MCF 10A (cell line): ENCODE measurements around the gene VPS26A. TPM values are rescaled to one million over a fixed set of nuclear protein-coding genes. Genes with fewer than 3 reads are reported as not detected.

Source experiments
- Bru-seq: library from RNA; stranded (reverse); fragments of 400-500 nt; gene quantifications from one replicate; lab custom pipeline; 2021; lab: Mats Ljungman, UMichigan
- BruChase-seq, 2 experiments: library from RNA; stranded (reverse); fragments of 400-500 nt; gene quantifications; one replicate each; lab custom pipeline; 2021; lab: Mats Ljungman, UMichigan
- BruUV-seq: library from RNA; stranded (reverse); fragments of 400-500 nt; replicated peaks from 2 replicates; lab custom pipeline; 2021; lab: Mats Ljungman, UMichigan
- CTCF ChIA-PET: fragments of 300-600 bp; sonication (Branson Sonifier 250); formaldehyde crosslinking; extraction: SDS; loops from one replicate; lab custom pipeline; 2021; ENCODE audit warnings: antibody characterized with exemption, inconsistent platforms; lab: Yijun Ruan, JAX
- POLR2A ChIA-PET: fragments of 300-600, 350-650 bp; sonication (Branson Sonifier 250); formaldehyde crosslinking; extraction: SDS; loops from one replicate; lab custom pipeline; 2020; ENCODE audit warnings: antibody characterized with exemption, inconsistent platforms; lab: Yijun Ruan, JAX
- DNase-seq: peaks from one replicate; pipeline ENCODE4 v3.0.0-alpha.2; 2018; ENCODE audit not compliant: unreplicated experiment
- H3K27ac Mint-ChIP-seq: one replicate; pipeline ENCODE4 v1.8.0; 2022; ENCODE audit warnings: mild to moderate bottlenecking, low read depth, mixed read lengths; ENCODE audit not compliant: unreplicated experiment
- H3K27me3 Mint-ChIP-seq: one replicate; pipeline ENCODE4 v1.8.0; 2022; ENCODE audit warnings: mixed read lengths; ENCODE audit not compliant: insufficient read depth, unreplicated experiment
- H3K36me3 Mint-ChIP-seq: one replicate; pipeline ENCODE4 v1.8.0; 2022; ENCODE audit warnings: mild to moderate bottlenecking, moderate library complexity, mixed read lengths; ENCODE audit not compliant: insufficient read depth, unreplicated experiment
- H3K4me1 Mint-ChIP-seq: one replicate; pipeline ENCODE4 v1.8.0; 2022; ENCODE audit warnings: mixed read lengths; ENCODE audit not compliant: insufficient read depth, unreplicated experiment
- H3K4me3 Mint-ChIP-seq: one replicate; pipeline ENCODE4 v1.8.0; 2022; ENCODE audit warnings: mild to moderate bottlenecking, moderate library complexity, mixed read lengths; ENCODE audit not compliant: unreplicated experiment
- H3K9me3 Mint-ChIP-seq: one replicate; pipeline ENCODE4 v1.8.0; 2022; ENCODE audit warnings: mixed read lengths; ENCODE audit not compliant: unreplicated experiment
- CTCF ChIP-seq: fragments of 200-600 bp; IDR thresholded peaks from one replicate; pipeline ENCODE4 v1.8.0; 2022; ENCODE audit warnings: antibody characterized with exemption, mild to moderate bottlenecking; ENCODE audit not compliant: unreplicated experiment
- intact Hi-C: fragments of 100-400 bp; cut with micrococcal nuclease; formaldehyde crosslinking; loops from 2 replicates; pipeline ENCODE4 v1.14.1; 2022
- long read RNA-seq: library from polyadenylated mRNA; stranded (forward); transcript quantifications from one replicate; pipeline ENCODE4 v2.0.0, GENCODE V29; 2022
- total RNA-seq: library from RNA; stranded (reverse); gene quantifications from 2 replicates; pipeline ENCODE4 v1.2.3, GENCODE V29; 2022

Gene VPS26A
- 63.7 and 80.9 TPM in 2 replicates for total RNA-seq
- percentile 86 among the genes with signal in this experiment for Bru-seq, nascent RNA
- BruChase-seq, experiment 1, labeled RNA remaining after a 6-hour chase, result percentile 94 among the genes with signal in this experiment
- percentile 91 among the genes with signal in this experiment for BruChase-seq, experiment 2, labeled RNA remaining after a 2-hour chase
- long read RNA-seq, transcript VPS26A-201 (9 exons, 2,697 nt), result major isoform, 280 of 319 reads
- long read RNA-seq, partial matches to known transcripts, result 7 of 319 reads
- long read RNA-seq, other reads (novel, unspliced or antisense), result 28 of 319 reads

GRCh38 chr10:69123747-69124562 is at the start of gene VPS26A:
TSS of gene VPS26A (plus strand) at chr10:69124178. CDS start at chr10:69124278, 100 bp downstream.
- TF ChIP-seq CTCF, result peak; percentile 21
- peaks cover 6% of the 10 kb centered on the region for H3K4me1 Mint-ChIP-seq
- H3K27ac Mint-ChIP-seq, result peak within 1 kb of the TSS; percentile 94
- intact Hi-C loops, result loop anchor here (1.0 to 10.0 kb wide), 4 partner anchors 31 to 211 kb away; no protein-coding TSS in a partner anchor
- ChIA-PET POLR2A (interaction anchor here (1.0 to 2.9 kb wide), 14 partner anchors 12 to 195 kb away, joined by 3 to 19 read pairs (median 6); partner anchors contain the start of gene SUPV3L1), CTCF (interaction anchor here (0.6 kb wide), 2 partner anchors 19 to 87 kb away, joined by 3 to 6 read pairs; no protein-coding TSS in a partner anchor)
- BruUV-seq, result no TSS peak
- H3K27me3 Mint-ChIP-seq, result no peaks in the 10 kb centered on the region
- no peaks in the 10 kb centered on the region for H3K9me3 Mint-ChIP-seq
- peak within 1 kb of the TSS; percentile 94 for H3K4me3 Mint-ChIP-seq
- no peaks in the 10 kb centered on the region for H3K36me3 Mint-ChIP-seq
- peak; percentile 98 for DNase-seq

DNA sequence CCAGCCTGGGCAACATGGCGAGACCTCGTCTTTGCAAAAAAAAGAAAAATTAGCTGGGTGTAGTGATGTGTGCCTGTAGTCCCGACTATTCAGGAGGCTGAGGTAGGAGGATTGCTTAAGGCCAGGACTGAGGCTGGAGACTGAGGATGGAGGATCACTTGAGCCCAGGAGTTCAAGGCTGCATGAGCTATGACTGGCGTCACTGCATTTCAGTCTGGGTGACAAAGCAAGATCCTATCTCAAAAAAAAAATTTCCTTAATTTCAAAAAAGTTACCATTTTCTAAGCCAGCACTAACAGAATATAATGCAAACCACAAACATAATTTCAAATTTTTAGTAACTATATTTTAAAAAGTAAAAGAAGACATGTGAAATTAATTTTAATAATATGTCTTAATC is 49.4 kb upstream of the VPS26A start:
- Mint-ChIP-seq H3K4me3 (no peak overlapping the region), H3K4me1 (no peaks in the 10 kb centered on the region), H3K36me3 (no peaks in the 10 kb centered on the region), H3K27ac (no peak overlapping the region), H3K27me3 (no peaks in the 10 kb centered on the region), H3K9me3 (no peaks in the 10 kb centered on the region)
- POLR2A ChIA-PET, result interaction anchor here (0.6 kb wide), 1 partner anchor 44 kb away, joined by 4 read pairs; no protein-coding TSS in a partner anchor
- no TSS peak for BruUV-seq
- intact Hi-C loops, result no loop called here
- TF ChIP-seq CTCF, result no peak
- no peak for DNase-seq
- CTCF ChIA-PET, result no interaction called here

DNA sequence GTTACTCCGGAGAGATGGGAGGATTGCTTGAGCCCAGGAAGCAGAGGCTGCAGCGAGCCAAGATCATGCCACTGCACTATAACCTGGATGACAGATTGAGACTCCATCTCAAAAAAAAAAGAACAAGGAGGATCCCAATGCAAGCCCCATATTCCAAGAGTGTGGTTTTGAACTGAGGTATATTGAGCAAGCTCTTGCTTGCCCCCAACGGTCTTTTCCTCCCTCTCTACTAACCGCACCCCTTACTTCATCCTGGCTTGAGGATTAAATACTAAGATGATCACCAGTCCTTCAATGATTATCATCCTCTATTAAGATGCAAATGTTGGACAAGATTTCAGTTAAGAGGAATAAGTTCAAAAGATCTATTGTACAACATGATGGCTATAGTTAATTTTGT is 48.5 kb upstream of the VPS26A start:
- Mint-ChIP-seq H3K36me3 (no peaks in the 10 kb centered on the region), H3K27me3 (no peaks in the 10 kb centered on the region), H3K27ac (no peak overlapping the region), H3K9me3 (no peaks in the 10 kb centered on the region), H3K4me3 (no peak overlapping the region), H3K4me1 (no peaks in the 10 kb centered on the region)
- POLR2A ChIA-PET, result no interaction called here
- intact Hi-C loops, result no loop called here
- no peak for DNase-seq
- BruUV-seq, result no TSS peak
- CTCF ChIA-PET, result interaction anchor here (0.7 to 1.4 kb wide), 2 partner anchors 70 to 128 kb away, joined by 3 read pairs; no protein-coding TSS in a partner anchor
- TF ChIP-seq CTCF, result no peak

DNA sequence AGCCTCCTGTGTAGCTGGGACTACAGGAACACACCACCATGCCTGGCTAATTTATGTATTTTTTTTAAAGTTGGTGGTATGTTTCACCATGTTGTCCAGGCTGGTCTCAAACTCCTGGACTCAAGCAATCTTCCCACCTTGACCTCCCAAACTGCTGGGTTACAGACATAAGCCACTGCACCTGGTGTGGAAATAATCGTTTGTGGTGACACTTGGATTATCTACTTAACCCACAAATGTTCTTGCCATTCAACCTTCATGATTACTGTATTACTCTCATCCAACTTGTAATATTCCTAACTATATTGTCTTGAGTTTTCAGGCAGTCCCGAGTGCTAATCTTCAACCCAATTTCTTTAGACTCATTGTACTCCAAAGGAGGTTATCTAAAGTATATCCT is 45.7 kb upstream of the VPS26A start:
- ChIA-PET POLR2A (no interaction called here), CTCF (no interaction called here)
- H3K27ac Mint-ChIP-seq, result no peak overlapping the region
- no peak for DNase-seq
- no TSS peak for BruUV-seq
- no peaks in the 10 kb centered on the region for H3K36me3 Mint-ChIP-seq
- TF ChIP-seq CTCF, result no peak
- intact Hi-C loops, result no loop called here
- H3K4me1 Mint-ChIP-seq, result no peaks in the 10 kb centered on the region
- no peaks in the 10 kb centered on the region for H3K27me3 Mint-ChIP-seq
- H3K9me3 Mint-ChIP-seq, result no peaks in the 10 kb centered on the region
- H3K4me3 Mint-ChIP-seq, result no peak overlapping the region
